DOHH2 (cell line): Measurements from ENCODE around the gene TTC39A.

ENCODE experiments used
- H3F3A ChIP-seq: fragments of 200-600 bp; sonication (generic), shearing (Covaris generic); 2 replicates; pipeline ENCODE4 v1.6.0; 2016; ENCODE audit warnings: antibody characterized with exemption, mild to moderate bottlenecking; ENCODE audit not compliant: control insufficient read depth, insufficient read depth
- H3K27ac ChIP-seq: fragments of 200-600 bp; sonication (generic); 2 replicates; pipeline ENCODE4 v1.5.1; 2014; ENCODE audit warnings: low read depth, mild to moderate bottlenecking, low read length, moderate library complexity
- H3K27me3 ChIP-seq: fragments of 200-600 bp; sonication (generic); 2 replicates; pipeline ENCODE4 v1.6.1; 2014; ENCODE audit warnings: mild to moderate bottlenecking, low read length, mixed read lengths; ENCODE audit not compliant: control insufficient read depth
- H3K36me3 ChIP-seq: fragments of 200-600 bp; sonication (generic); 2 replicates; pipeline ENCODE4 v1.6.1; 2014; ENCODE audit warnings: mild to moderate bottlenecking, low read length, moderate library complexity, mixed read lengths; ENCODE audit not compliant: control insufficient read depth
- H3K4me1 ChIP-seq: fragments of 200-600 bp; sonication (generic); 2 replicates; pipeline ENCODE4 v1.6.1; 2014; ENCODE audit warnings: mild to moderate bottlenecking, low read length, mixed read lengths; ENCODE audit not compliant: control insufficient read depth
- H3K4me2 ChIP-seq: fragments of 200-600 bp; sonication (generic); 2 replicates; pipeline ENCODE4 v1.6.0; 2014; ENCODE audit warnings: mild to moderate bottlenecking, low read length, moderate library complexity
- H3K4me3 ChIP-seq: fragments of 200-600 bp; sonication (generic); 2 replicates; pipeline ENCODE4 v1.5.1; 2014; ENCODE audit warnings: mild to moderate bottlenecking, low read length, mixed read lengths
- H3K79me2 ChIP-seq: fragments of 200-600 bp; sonication (generic); 2 replicates; pipeline ENCODE4 v1.6.1; 2014; ENCODE audit warnings: mild to moderate bottlenecking, low read length, mixed read lengths; ENCODE audit not compliant: control insufficient read depth
- H3K9me2 ChIP-seq: fragments of 200-600 bp; sonication (generic); replicated peaks from 2 replicates; pipeline ENCODE4 v1.6.1; 2014; ENCODE audit warnings: mild to moderate bottlenecking, low read length, mixed read lengths; ENCODE audit not compliant: control insufficient read depth
- H3K9me3 ChIP-seq: fragments of 200-600 bp; sonication (generic); 2 replicates; pipeline ENCODE4 v1.6.1; 2014; ENCODE audit warnings: antibody characterized with exemption, low read length, mixed read lengths; ENCODE audit not compliant: control insufficient read depth, insufficient read depth
- H4K20me1 ChIP-seq: fragments of 200-600 bp; sonication (generic); 2 replicates; pipeline ENCODE4 v1.6.0; 2014; ENCODE audit warnings: low read depth, mild to moderate bottlenecking, antibody characterized with exemption, low read length, moderate library complexity; ENCODE audit not compliant: control insufficient read depth, insufficient read depth
- CTCF ChIP-seq: fragments of 200-600 bp; sonication (generic); IDR thresholded peaks from one replicate; pipeline ENCODE4 v1.5.1; 2014; ENCODE audit warnings: antibody characterized with exemption, mild to moderate bottlenecking, low read depth, low read length; ENCODE audit not compliant: poor library complexity, severe bottlenecking
- EZH2phosphoT487 ChIP-seq: fragments of 200-600 bp; sonication (generic); IDR thresholded peaks from 2 replicates; pipeline ENCODE4 v1.6.1; 2017; ENCODE audit warnings: borderline replicate concordance, mild to moderate bottlenecking, antibody characterized with exemption, low read length, moderate library complexity, mixed read lengths

TTC39A gene

GRCh38 chr1:51247499-51247898 lies 82.9 kb downstream of the TTC39A start:
- Histone ChIP-seq H3K27me3 (peaks cover 5% of the 10 kb centered on the region; the same call in 1 of the 2 replicates), H3K36me3 (no peaks in the 10 kb centered on the region), H3K9me2 (no peaks in the 10 kb centered on the region), H3K4me2 (no peak overlapping the region), H3K9me3 (no peaks in the 10 kb centered on the region), H3K79me2 (no peaks in the 10 kb centered on the region), H4K20me1 (no peaks in the 10 kb centered on the region), H3F3A (no peaks in the 10 kb centered on the region), H3K4me3 (no peak overlapping the region), H3K4me1 (no peaks in the 10 kb centered on the region), H3K27ac (no peak overlapping the region)
- TF ChIP-seq CTCF (no peak), EZH2phosphoT487 (no peak)

- Histone ChIP-seq H3K79me2 (no peaks in the 10 kb centered on the region), H3K4me2 (no peak overlapping the region)
Measured at GRCh38 chr1:51247022-51247421, 83.3 kb downstream of the TTC39A start.

GRCh38 chr1:51242546-51242945 lies 87.8 kb downstream of the TTC39A start:
- no peak overlapping the region for H3K27ac ChIP-seq
- H3K4me3 ChIP-seq = no peak overlapping the region
- H3K9me2 ChIP-seq = no peaks in the 10 kb centered on the region
- no peak overlapping the region for H3K4me2 ChIP-seq
- TF ChIP-seq CTCF (no peak), EZH2phosphoT487 (no peak)
- H3K27me3 ChIP-seq = peaks cover 43% of the 10 kb centered on the region
- no peaks in the 10 kb centered on the region for H3K36me3 ChIP-seq
- no peaks in the 10 kb centered on the region for H3K79me2 ChIP-seq
- H4K20me1 ChIP-seq = peaks cover 3% of the 10 kb centered on the region; the same call in 1 of the 2 replicates
- no peaks in the 10 kb centered on the region for H3K4me1 ChIP-seq
- no peaks in the 10 kb centered on the region for H3K9me3 ChIP-seq
- H3F3A ChIP-seq = no peaks in the 10 kb centered on the region

More at GRCh38 chr1:51247022-51247421, 83.3 kb downstream of the TTC39A start:
- no peak overlapping the region for H3K27ac ChIP-seq
- H3F3A ChIP-seq = no peaks in the 10 kb centered on the region
- H3K9me3 ChIP-seq = no peaks in the 10 kb centered on the region
- H3K27me3 ChIP-seq = peaks cover 8% of the 10 kb centered on the region; the same call in 1 of the 2 replicates
- no peaks in the 10 kb centered on the region for H3K36me3 ChIP-seq
- H3K4me3 ChIP-seq = no peak overlapping the region
- H4K20me1 ChIP-seq = no peaks in the 10 kb centered on the region
- no peak for TF ChIP-seq EZH2phosphoT487
- no peak for TF ChIP-seq CTCF
- H3K9me2 ChIP-seq = no peaks in the 10 kb centered on the region
- H3K4me1 ChIP-seq = no peaks in the 10 kb centered on the region

GRCh38 chr1:51241119-51241518 lies 89.2 kb downstream of the TTC39A start:
- H3K36me3 ChIP-seq = no peaks in the 10 kb centered on the region
- H3K4me3 ChIP-seq = no peak overlapping the region
- H3K27me3 ChIP-seq = peaks cover 54% of the 10 kb centered on the region
- H3K4me2 ChIP-seq = no peak overlapping the region
- H3F3A ChIP-seq = no peaks in the 10 kb centered on the region
- H3K27ac ChIP-seq = no peak overlapping the region
- H3K79me2 ChIP-seq = no peaks in the 10 kb centered on the region
- no peaks in the 10 kb centered on the region for H3K9me2 ChIP-seq
- H3K9me3 ChIP-seq = no peaks in the 10 kb centered on the region
- peaks cover 3% of the 10 kb centered on the region; the same call in 1 of the 2 replicates for H4K20me1 ChIP-seq
- H3K4me1 ChIP-seq = peaks cover 8% of the 10 kb centered on the region
- TF ChIP-seq EZH2phosphoT487 (no peak), CTCF (no peak)
